HG02763 (cell line): ENCODE results near the gene FAM107B.
A peak's percentile ranks its signal among the peaks of the same experiment; 100 is the strongest.

Source experiments
- ATAC-seq: cut with Tn5 transposase; IDR thresholded peaks from one replicate; pipeline ENCODE4 v1.9.1; 2021; ENCODE audit warnings: mild to moderate bottlenecking, moderate library complexity; ENCODE audit not compliant: unreplicated experiment

Gene FAM107B

GRCh38 chr10:14779001-14779651 lies 4.4 kb upstream of the FAM107B start:
- no peak for ATAC-seq

- ATAC-seq: no peak
These were observed 1.8 kb upstream of the FAM107B start for GRCh38 chr10:14776546-14776945.

GRCh38 chr10:14775656-14776055 lies 959 bp upstream of the FAM107B start:
- ATAC-seq: no peak

GRCh38 chr10:14774214-14774580 lies 500 bp downstream of the FAM107B start:
- no peak for ATAC-seq

GRCh38 chr10:14773551-14774213 lies 1.0 kb downstream of the FAM107B start:
- ATAC-seq: no peak

- no peak for ATAC-seq
These were observed 2.3 kb downstream of the FAM107B start for GRCh38 chr10:14772399-14772798.

GRCh38 chr10:14770927-14771326 lies 3.8 kb downstream of the FAM107B start:
- no peak for ATAC-seq

GRCh38 chr10:14761372-14761771 lies 13.3 kb downstream of the FAM107B start:
- ATAC-seq: no peak

GRCh38 chr10:14758994-14759664 lies 15.6 kb downstream of the FAM107B start:
- no peak for ATAC-seq

GRCh38 chr10:14758451-14758850 lies 16.2 kb downstream of the FAM107B start:
- ATAC-seq: no peak

GRCh38 chr10:14757986-14758385 lies 16.7 kb downstream of the FAM107B start:
- ATAC-seq: no peak

GRCh38 chr10:14757394-14757793 lies 17.3 kb downstream of the FAM107B start:
- ATAC-seq: no peak

- ATAC-seq: no peak
These were observed 21.3 kb downstream of the FAM107B start for GRCh38 chr10:14753441-14753840.

GRCh38 chr10:14751921-14752320 lies 22.8 kb downstream of the FAM107B start:
- no peak for ATAC-seq

GRCh38 chr10:14751014-14751896 lies 23.4 kb downstream of the FAM107B start:
- ATAC-seq: peak; percentile 56

GRCh38 chr10:14749070-14749809 lies 25.5 kb downstream of the FAM107B start:
- ATAC-seq: no peak

- ATAC-seq: no peak
These were observed 26.3 kb downstream of the FAM107B start for GRCh38 chr10:14748441-14748840.

GRCh38 chr10:14742815-14743214 lies 31.9 kb downstream of the FAM107B start:
- peak; percentile 89 for ATAC-seq

- no peak for ATAC-seq
These were observed 32.3 kb downstream of the FAM107B start for GRCh38 chr10:14742382-14742781.

- peak; percentile 45 for ATAC-seq
These were observed 33.9 kb downstream of the FAM107B start for GRCh38 chr10:14740684-14741247.
